ENCODE results near the gene TLCD4. TPM values are rescaled to one million over a fixed set of nuclear protein-coding genes. Genes with fewer than 3 reads are reported as not detected.
A peak's percentile ranks its signal among the peaks of the same experiment; 100 is the strongest.

The TLCD4 gene
- total RNA-seq, 1 donor from 2014 or later, result under 0.01 TPM

- DNase-seq (ENCODE audit: low read depth in 2 of 2), result no peak
These were observed 21.3 kb upstream of the TLCD4 start for GRCh38 chr1:95095833-95096217.

GRCh38 chr1:95096218-95096841 is 20.8 kb upstream of the TLCD4 start:
- no peak for DNase-seq (ENCODE audit: low read depth in 2 of 2)

- DNase-seq (ENCODE audit: low read depth in 2 of 2), result no peak
These were observed 19.7 kb upstream of the TLCD4 start for GRCh38 chr1:95097426-95097825.

GRCh38 chr1:95098196-95098595 is 19.0 kb upstream of the TLCD4 start:
- no peak for DNase-seq (ENCODE audit: low read depth in 2 of 2)

GRCh38 chr1:95108792-95109191 is 8.4 kb upstream of the TLCD4 start:
- no peak for DNase-seq (ENCODE audit: low read depth in 2 of 2)

GRCh38 chr1:95111014-95111413 is 6.1 kb upstream of the TLCD4 start:
- no peak for DNase-seq (ENCODE audit: low read depth in 2 of 2)

- DNase-seq (ENCODE audit: low read depth in 2 of 2), result no peak
These were observed 3.5 kb upstream of the TLCD4 start for GRCh38 chr1:95113684-95114083.

- no peak for DNase-seq (ENCODE audit: low read depth in 2 of 2)
These were observed 1.4 kb upstream of the TLCD4 start for GRCh38 chr1:95115708-95116137.

- DNase-seq (ENCODE audit: low read depth in 2 of 2), result peak; percentile 25 to 46
These were observed 462 bp upstream of the TLCD4 start for GRCh38 chr1:95116580-95117206.

- DNase-seq (ENCODE audit: low read depth in 2 of 2), result peak; percentile 2 to 3
These were observed 928 bp downstream of the TLCD4 start for GRCh38 chr1:95118067-95118499.

- DNase-seq (ENCODE audit: low read depth in 2 of 2), result no peak
These were observed 1.6 kb downstream of the TLCD4 start for GRCh38 chr1:95118710-95119109.

- DNase-seq (ENCODE audit: low read depth in 2 of 2), result no peak
These were observed 2.1 kb downstream of the TLCD4 start for GRCh38 chr1:95119273-95119672.

- DNase-seq (ENCODE audit: low read depth in 2 of 2), result no peak
These were observed 5.1 kb downstream of the TLCD4 start for GRCh38 chr1:95122151-95122697.

- DNase-seq (ENCODE audit: low read depth in 2 of 2), result no peak
These were observed 7.2 kb downstream of the TLCD4 start for GRCh38 chr1:95124342-95124741.

- no peak for DNase-seq (ENCODE audit: low read depth in 2 of 2)
These were observed 9.2 kb downstream of the TLCD4 start for GRCh38 chr1:95126366-95126765.

GRCh38 chr1:95126846-95127245 is 9.7 kb downstream of the TLCD4 start:
- DNase-seq (ENCODE audit: low read depth in 2 of 2), result no peak

- DNase-seq (ENCODE audit: low read depth in 2 of 2), result no peak
These were observed 10.2 kb downstream of the TLCD4 start for GRCh38 chr1:95127380-95127779.

- DNase-seq (ENCODE audit: low read depth in 2 of 2), result no peak
These were observed 15.6 kb downstream of the TLCD4 start for GRCh38 chr1:95132762-95133161.

GRCh38 chr1:95133687-95134086 is 16.5 kb downstream of the TLCD4 start:
- no peak for DNase-seq (ENCODE audit: low read depth in 2 of 2)

- DNase-seq (ENCODE audit: low read depth in 2 of 2), result no peak
These were observed 21.1 kb downstream of the TLCD4 start for GRCh38 chr1:95138223-95138622.

GRCh38 chr1:95139039-95139438 is 21.9 kb downstream of the TLCD4 start:
- no peak for DNase-seq (ENCODE audit: low read depth in 2 of 2)

- DNase-seq (ENCODE audit: low read depth in 2 of 2), result no peak
These were observed 23.6 kb downstream of the TLCD4 start for GRCh38 chr1:95140791-95141190.

- DNase-seq (ENCODE audit: low read depth in 2 of 2), result no peak
These were observed 28.3 kb downstream of the TLCD4 start for GRCh38 chr1:95145493-95145892.

All from lung microvascular endothelial cell (primary cell).